CD4-positive, alpha-beta T cell treated with Interleukin-15 for 4 hours (primary cell): Measurements from ENCODE around the gene TEX12.
"Not testable (repeated sequence)": the region's sequence is repeated elsewhere in the genome, so short reads cannot be mapped to it uniquely, and the experiment has no call there.

Experiments used
- DNase-seq: peaks from one replicate; pipeline ENCODE4 v3.0.0-alpha.2; 2020; ENCODE audit warnings: low spot score

TEX12 gene

DNA sequence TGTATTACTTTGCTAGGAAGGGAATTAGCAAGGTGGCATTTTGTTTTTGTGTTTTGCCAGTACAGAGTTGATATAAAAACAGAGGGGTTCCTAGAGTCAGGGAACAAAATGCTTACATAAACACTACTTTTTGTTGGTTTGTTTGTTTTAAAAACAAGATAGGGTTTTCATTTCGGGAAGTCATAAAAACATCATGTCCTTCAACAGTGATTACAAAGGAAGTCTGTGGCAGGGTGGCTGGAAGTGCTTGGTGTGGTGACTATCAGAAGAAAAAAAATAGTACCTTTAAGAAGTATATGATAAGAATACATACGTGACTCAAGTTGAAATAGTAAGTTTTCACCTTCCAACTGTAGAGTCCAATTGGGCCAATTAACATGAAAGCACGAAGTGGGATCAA, 2.1 kb upstream of the TEX12 start:
- no peak for DNase-seq

DNA sequence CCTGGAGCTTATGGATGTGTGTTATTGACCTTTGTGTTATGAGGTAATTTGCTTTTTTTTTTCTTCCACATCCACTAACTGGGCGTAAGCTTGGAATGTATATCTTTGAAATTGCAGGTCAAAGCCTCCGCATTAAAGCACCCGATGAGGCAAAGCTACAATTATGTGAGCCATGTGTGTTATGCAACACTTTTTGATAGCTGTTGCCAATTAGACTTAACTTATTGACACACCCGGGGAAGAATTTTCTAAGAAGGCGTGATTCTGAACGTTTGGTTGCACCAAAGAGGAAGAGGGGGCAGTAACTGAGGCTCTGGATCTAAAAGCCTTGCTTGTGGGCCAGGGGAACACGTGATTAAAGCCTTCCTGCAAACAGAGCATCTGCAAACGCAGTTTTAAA, 610 bp upstream of the TEX12 start:
- DNase-seq = no peak

DNA sequence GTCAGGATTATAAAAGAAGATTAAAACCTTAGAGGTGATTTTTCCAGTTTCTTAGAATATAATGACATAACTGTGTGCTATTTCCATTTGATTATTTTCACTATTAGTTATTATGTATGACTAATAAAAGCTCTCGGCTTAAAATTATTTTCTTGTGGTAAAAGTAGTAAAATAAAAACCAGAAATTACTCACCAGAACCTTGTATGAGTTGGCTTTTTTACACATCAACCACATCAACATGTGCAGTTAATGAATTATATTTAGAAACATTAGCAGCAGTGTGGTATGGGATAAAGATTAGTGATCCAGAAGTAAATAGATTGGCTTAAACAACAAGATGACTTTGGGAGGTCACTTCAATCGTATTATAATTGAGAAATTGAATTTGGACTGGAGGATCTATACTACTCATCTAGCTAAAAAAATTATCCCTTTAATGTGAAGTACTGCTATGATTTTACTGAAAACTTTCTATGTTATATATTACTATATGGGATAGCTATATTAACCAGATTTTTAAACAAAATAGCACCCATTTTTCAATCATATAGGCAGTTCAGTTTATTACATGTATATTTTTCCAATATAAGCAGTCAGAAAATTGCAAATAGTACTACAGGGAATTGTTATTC, 5.3 kb downstream of the TEX12 start:
- DNase-seq = no peak

DNA sequence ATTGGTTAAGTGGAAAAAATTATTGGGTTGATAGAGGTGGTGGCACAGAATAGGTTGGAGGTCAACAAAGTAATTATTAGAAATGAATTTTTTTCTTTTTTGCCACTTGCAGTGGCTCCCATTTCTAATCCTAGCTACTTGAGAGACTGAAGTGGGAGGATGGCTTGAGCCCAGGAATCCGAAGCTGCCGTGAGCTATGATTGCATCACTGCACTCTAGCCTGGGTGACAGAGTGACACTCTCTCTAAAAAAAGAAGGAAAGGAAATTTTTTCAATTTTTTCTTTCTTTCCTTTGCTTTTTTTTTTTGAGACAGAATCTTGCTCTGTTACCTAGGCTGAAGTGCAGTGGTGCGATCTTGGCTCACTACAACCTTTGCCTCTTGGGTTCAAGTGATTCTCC, 6.0 kb downstream of the TEX12 start:
- no peak for DNase-seq

DNA sequence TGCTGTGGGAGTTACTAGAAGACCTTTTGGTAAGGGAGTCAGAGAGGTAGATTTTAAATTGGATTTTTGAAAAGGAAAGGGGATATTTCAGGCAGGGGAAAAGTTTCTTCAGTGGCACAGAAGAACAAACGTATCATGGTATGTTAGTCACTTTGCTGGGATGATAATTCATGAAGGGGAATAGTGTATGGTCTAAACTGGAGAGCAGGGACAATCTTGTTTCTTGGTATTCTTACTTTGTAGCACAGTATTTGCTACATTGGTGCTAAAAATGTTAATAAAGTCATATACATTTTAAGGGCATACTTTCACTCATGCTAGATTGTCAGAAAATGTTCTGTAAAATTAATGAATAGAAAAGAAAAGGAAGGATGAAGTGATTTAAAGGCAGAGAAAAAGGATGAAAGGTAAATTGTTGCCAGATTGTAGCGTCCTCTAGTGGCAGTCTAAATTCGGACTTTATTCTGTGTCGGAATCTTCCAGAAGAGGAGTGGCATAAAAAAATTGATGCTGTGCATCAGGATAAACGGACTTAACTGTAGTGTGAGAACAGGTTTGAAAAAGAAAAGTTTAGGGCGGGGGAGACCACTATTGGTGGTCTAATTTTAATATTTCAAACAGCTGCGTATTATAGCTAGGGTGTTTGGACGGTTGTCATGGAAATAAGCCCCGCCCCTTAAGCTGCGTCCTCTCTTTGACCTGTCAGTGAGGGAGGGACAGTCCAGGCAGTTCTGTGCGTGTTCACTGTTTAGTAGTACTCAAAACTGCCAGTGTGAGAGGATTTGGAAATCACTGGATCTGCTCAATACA, 7.8 kb downstream of the TEX12 start, which contains the start of gene BCO2:
BCO2 (plus strand) TSS at position 724 of the 810 bp plus-strand sequence. CDS start 90 bp downstream, outside the sequence.
- peak; percentile 50 for DNase-seq

DNA sequence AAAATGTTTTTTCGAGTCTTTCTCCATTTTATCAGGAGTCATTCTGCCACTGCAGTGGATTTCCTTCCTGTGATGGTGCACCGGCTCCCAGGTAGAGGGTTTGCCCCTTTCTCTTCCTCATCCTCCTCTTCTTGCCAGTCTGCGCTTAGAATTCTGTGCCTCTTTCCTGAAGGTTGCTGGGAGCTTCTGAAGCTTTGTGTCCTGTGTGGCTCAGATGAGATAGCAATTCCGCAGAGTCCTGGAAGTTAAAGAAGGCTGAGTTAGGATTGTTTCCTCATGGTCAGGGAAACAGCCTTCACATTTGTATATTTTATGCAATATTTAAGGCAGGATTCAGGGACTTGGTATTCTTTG, 8.4 kb downstream of the TEX12 start:
- no peak for DNase-seq

DNA sequence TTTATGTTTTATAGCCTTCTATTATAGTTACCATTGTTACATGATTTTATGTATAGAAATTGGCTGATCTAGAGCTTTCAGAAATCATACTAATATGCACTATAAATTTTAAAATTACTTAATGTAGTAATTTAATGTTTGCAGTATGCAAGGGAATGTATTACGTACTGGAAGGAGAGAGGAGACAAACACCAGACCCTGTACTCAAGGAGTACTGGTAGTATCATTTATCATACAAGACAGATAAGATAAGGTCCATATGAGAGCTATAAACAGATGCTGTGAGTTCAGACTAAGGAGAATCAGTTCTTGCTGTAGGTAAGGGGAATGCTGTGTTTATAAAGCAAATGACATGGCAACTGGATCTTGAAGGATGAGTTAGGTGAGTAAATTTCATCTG, 8.9 kb downstream of the TEX12 start:
- no peak for DNase-seq

DNA sequence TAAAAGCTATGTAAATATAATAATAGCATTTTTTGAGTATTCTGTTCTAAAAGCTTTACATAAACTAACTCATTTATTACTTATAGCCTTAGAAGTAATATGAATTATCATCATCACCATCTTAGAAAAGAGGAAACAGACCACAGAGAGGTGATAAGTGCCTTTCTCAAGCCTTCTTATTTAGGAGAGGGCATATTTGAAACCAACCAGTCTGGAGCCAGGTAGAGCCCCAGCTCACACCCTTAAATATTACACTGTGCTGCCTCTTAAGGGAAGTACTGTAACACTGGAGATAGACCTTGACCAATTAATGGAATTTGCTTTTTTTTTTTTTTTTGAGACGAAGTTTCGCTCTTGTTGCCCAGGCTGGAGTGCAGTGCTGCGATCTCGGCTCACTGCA, 10.4 kb downstream of the TEX12 start:
- no peak for DNase-seq

DNA sequence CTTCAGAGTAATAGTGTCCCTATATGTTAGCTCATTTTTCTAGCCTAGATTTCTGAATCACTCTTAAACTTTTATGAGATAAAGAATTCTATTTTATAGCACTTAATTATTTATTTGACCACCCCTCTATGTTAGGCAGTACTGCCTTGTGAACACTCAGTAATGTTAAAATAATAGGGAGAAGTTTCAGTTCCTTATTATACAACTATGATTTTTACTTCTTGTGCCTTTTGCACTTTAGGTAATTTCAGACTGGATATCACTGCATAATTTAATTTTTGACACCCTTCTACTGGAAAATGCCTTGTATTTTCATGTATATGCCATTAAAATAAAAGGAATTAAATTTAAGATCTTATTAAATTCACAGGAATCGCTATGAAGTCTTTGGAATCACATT, 11.3 kb downstream of the TEX12 start:
- DNase-seq = no peak

DNA sequence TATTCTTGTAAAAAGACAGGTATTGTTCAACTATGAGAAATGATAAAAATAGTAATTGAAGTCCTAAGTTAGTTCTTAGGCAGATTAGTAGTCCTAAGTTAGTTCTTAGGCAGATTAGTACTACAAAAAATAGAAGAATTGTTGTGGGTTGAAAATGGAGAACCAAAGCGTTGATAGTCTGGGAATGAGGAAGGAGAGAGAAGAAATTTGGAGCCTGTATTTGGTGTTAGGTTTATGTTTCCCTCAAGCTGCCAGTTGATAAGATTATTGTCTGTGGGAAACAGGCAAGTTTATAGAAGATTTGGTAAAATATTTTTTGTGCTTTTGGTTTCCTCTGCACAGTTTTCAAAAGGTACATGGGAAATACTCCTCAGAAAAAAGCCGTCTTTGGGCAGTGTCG, 11.8 kb downstream of the TEX12 start:
- DNase-seq = no peak

DNA sequence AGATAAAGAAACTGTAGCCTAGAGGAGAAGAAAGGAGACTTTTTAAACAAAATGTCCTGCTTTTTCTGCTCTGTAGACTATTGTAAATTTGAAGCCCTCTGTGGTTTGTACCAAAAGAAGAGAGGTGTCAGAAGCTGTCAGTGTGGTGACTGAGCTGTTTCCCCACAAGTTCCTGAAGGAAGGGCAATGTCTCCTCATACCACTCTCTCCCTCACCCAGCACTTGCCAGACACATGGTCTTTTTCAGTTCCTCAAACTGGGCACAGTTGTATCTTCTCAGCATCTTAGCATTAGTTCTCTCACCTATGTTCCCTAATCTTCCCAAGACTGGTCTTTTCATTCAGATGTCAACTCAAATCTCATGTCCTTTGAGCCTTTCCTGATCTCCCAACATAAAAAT, 12.4 kb downstream of the TEX12 start:
- peak; percentile 2 for DNase-seq

DNA sequence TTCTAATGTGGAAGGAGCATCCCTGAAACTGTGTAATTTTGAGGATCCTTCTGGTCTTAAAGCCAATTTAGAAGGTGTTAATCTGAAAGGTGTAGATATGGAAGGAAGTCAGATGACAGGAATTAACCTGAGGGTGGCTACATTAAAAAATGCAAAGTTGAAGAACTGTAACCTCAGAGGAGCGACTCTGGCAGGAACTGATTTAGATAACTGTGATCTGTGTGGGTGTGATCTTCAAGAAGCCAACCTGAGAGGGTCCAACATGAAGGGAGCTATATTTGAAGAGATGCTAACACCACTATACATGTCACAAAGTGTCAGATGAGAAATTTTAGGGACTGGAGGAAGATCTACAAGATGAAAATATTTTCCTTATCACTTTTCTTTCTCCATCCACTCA, 15.7 kb downstream of the TEX12 start:
- no peak for DNase-seq

DNA sequence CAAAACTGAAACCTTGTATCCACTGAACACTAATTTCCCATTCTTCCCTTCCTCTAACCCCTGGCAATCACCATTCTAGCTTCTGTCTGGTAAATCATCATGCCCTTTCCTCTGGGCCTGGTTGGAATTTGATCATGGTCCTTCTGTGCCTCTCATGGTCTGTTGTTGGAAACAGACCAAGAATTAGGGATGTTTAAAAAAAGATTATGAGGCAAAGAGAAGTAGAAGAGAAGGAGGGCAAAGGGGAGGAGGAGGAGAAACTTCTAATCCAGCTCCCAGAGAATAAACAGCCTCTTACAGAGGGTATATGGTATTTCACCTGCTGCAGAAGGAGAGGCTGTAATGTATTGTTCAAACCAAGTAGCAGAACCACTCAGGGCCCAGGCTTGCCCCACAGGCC, 18.7 kb downstream of the TEX12 start:
- DNase-seq = no peak

DNA sequence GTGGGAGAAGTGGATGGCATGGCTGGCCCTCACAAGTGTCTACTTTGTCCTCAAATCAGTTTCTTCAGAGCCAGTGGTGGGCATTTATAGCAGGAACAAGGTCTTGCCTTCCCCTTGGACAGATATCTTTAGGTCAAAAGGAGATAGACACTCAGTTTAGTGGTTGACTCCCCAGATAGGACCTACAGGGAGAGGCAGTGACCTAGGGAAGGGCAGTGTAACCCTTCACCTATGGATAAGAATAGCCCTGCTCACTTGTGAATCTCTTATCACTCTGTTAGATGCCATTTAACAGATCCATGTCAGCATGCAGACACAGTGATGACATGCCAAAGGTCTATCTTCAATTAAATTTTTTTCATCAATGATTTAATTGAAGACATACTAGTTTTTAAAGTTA, 19.1 kb downstream of the TEX12 start:
- DNase-seq = no peak

DNA sequence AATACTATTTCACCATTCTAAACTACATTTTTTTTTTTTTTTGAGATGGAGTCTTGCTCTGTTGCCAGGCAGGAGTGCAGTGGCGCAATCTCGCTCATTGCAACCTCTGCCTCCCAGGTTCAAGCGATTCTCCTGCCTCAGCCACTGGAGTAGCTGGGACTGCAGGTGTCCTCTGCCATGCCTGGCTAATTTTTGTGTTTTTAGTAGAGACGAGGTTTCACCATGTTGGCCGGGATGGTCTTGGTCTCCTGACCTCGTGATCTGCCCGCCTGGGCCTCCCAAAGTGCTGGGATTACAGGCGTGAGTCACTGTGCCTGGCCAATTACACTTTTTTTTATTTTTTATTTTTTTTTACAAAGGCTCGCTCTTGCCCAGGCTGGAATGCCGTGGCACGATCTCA, 27.9 kb downstream of the TEX12 start:
- not testable (repeated sequence) for DNase-seq

DNA sequence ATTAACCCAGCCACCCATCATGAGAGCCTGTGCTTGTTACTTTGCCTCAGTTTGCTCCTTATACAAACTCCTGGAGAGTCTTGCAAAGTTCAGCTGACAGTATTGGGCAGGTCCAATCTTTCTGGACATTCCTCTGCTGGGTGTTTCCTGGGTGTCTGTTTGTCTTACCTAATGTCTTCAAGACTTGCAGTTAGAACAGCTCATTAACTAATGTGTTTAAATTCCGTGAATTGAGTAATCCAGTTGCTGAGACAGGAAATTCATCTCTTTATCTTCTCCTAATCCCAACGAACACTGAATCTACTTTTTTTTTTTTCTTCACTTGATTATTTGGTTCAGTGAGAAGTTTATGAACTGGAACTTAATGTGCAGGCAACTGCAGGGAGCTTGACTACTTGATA, 28.8 kb downstream of the TEX12 start:
- DNase-seq = no peak

DNA sequence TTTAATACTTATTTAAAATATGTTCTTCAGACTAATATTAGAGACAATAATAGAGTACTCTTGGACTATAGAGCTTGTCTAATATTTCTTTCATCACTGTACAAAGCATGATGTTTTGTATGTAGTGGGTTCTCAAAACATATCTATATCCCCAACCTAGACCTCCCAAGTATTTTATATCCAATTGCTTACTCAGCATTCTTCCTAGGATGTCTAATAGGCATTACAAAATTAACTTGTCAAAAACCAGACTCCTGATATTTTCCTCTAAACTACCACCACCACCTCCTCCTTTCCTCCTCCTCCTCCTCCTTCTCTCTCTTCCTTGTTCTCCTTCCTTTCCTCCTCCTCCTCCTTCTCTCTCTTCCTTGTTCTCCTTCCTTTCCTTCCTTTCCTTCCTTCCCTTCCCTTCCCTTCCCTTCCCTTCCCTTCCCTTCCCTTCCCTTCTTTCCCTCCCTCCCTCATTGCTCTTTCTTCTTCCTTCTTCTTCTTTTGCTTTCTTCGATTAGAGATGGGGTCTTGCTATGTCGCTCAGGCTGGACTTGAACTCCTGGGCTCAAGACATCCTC, 29.4 kb downstream of the TEX12 start:
- no peak for DNase-seq

DNA sequence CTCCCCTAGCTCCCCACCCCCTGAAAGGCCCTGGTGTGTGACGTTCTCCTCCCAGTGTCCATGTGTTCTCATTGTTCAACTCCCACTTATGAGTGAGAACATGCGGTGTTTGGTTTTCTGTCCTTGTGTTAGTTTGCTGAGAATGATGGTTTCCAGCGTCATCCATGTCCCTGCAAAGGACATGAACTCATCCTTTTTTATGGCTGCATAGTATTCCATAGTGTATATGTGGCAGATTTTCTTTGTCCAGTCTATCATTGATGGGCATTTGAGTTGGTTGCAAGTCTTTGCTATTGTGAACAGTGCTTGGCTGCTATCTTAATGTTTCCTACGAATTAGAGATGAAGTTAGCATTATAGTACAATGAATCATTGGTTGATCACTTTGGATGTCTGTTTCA, 31.9 kb downstream of the TEX12 start:
- DNase-seq = not testable (repeated sequence)

DNA sequence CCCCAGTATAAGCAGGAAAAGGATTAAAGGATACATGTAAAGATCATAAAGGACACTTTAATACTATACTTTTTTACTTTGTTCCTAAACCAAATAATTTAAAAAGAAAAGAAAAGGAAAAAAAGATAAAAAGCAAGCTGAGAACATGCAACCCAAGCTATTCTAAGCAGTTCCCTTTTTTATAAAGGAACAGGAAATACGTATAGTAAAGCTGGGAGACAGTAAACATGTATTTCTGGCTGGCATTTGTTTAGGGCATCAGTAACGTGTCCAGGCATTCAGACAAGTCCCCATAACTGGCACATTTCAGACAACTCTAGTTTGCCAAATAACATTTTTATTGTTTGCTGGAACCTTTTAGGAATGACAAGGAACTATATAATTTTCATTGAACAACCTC, 33.1 kb downstream of the TEX12 start:
- DNase-seq = no peak

DNA sequence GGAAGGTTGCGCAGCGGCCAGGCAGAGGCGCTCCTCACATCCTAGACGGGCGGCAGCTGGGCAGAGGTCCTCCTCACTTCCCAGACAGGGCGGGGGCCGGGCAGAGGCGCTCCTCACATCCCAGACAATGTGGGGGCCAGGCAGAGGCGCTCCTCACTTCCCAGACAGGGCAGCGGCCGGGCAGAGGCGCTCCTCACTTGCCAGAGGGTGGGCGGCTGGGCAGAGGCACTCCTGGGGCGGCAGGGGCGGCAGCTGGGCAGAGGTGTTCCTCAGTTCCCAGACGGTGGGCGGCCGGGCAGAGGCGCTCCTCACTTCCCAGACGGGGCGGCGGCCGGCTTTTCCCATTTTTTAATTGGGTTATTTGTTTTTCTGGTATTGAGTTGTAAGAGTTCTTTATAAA, 38.9 kb downstream of the TEX12 start:
- DNase-seq = no peak

DNA sequence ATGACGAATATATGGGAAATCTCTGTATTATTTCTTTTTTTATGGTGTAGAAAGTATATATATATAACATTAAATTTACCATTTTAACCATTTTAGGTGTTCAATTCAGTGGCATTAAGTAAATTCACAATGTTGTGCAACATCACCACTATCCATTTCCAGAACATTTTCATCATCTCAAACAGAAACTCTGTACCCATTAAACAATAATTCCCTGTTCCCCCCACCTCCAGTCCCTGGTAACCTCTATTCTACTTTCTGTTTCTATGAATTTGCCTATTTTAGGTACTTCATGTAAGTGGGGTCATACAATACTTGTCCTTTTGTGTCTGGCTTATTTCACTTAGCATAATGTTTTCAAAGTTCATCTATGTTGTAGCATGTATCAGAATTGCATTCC, 43.7 kb downstream of the TEX12 start:
- DNase-seq = no peak

DNA sequence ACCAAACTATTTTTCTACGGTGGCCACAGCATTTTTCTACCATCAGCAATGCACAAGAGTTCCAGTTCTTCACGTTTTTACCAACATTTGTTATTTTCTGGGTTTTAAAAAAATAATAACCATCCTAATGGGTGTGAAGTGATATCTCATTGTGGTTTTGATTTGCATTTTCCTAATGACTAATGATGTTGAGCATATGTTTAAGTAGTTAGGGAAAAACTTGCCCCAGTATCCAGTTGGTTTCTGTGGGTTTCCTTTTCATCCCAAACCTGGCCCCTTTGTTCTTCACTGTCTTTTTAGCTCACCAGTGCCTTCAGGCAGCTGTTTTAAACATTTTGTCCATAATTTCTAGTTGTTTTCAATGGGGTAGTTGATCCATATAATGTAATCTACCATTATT, 44.4 kb downstream of the TEX12 start:
- peak; percentile 2 for DNase-seq

DNA sequence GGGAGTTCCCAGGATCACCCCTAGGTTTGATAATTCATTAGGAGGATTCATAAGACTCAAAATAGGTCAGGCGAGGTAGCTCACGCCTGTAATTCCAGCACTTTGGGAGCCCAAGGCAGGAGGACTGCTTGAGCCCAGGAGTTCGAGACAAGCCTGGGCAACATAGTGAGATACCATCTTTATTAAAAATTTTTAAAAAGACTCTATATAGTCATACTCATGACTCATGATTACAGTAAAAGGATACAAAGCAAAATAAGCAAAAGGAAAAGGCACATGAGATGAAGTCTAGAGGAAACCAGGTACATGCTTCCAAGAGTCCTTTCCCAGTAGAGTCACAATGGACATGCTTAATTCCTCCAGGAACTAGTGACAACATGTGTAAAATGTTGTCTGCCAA, 45.1 kb downstream of the TEX12 start:
- DNase-seq = no peak

DNA sequence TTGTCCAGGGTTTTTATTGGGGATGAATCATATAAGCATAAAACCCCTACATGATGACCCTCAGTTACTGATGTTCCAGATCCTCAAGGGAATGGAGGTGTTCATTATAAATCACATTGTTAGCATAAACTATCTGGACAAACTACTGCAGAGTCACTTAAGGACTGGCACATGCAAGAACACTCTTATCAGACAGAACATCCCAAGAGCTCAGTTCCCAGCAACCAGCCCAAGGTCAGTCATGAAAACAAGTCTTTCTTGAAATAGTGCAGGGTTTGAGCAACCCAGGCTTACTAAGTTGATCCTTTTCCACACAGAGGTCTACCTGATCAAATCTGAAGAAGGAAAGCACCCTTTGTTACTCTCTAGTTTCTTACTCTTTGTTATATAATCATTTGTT, 45.5 kb downstream of the TEX12 start:
- DNase-seq = no peak
